Cardiac muscle cell (in vitro differentiated cells and primary cell): ENCODE data around the gene ZNF407. TPM values are rescaled to one million over a fixed set of nuclear protein-coding genes. Genes with fewer than 3 reads are reported as not detected.

ENCODE experiments used
- DNase-seq, 2 donors: peaks; one replicate each; pipeline versions ENCODE4 v3.0.0 to v3.0.0-alpha.2; 2010 to 2017; ENCODE audit warnings: low read depth in 1 of 2, low spot score in 1 of 2
- H3K27ac ChIP-seq: fragments of 200-600 bp; sonication (generic); 2 replicates; pipeline ENCODE4 v1.5.1; 2016
- H3K27me3 ChIP-seq: fragments of 200-600 bp; sonication (generic); 2 replicates; pipeline ENCODE4 v1.6.0; 2016; ENCODE audit warnings: control low read depth
- H3K36me3 ChIP-seq: fragments of 200-600 bp; sonication (generic); 2 replicates; pipeline ENCODE4 v1.5.1; 2016; ENCODE audit warnings: control low read depth
- H3K4me1 ChIP-seq: fragments of 200-600 bp; sonication (generic); 2 replicates; pipeline ENCODE4 v1.8.1; 2017; ENCODE audit warnings: low read depth, mild to moderate bottlenecking, mixed run types
- H3K4me3 ChIP-seq: fragments of 200-600 bp; sonication (generic); 2 replicates; pipeline ENCODE4 v1.5.1; 2016; ENCODE audit warnings: mild to moderate bottlenecking
- H3K9me3 ChIP-seq: fragments of 200-600 bp; sonication (generic); 2 replicates; pipeline ENCODE4 v1.5.1; 2017; ENCODE audit warnings: low read depth, mild to moderate bottlenecking, control low read depth
- CTCF ChIP-seq: IDR thresholded peaks from 2 replicates; pipeline ENCODE4 v1.5.1; 2012; ENCODE audit warnings: low read depth, mild to moderate bottlenecking, low read length
- polyA plus RNA-seq: library from polyadenylated mRNA; unstranded; fragments of >200 nt; fragmentation: Nextera tagmentation; extraction: Ambion mirVana; gene quantifications from 2 replicates; pipeline ENCODE4 v1.2.1, GENCODE V29; 2016
- total RNA-seq: library from RNA; depleted of rRNA; stranded (reverse); fragments of >200 nt; gene quantifications from 2 replicates; pipeline ENCODE4 v1.2.3, GENCODE V29; 2016

Gene ZNF407
- total and polyA plus RNA-seq, 2 experiments from 2014 or later = 4.6 to 8.0 TPM

GRCh38 chr18:74832999-74833398, 235.3 kb downstream of the ZNF407 start:
- H3K4me1 ChIP-seq = no peaks in the 10 kb centered on the region
- no peaks in the 10 kb centered on the region for H3K27me3 ChIP-seq
- TF ChIP-seq CTCF = no peak
- H3K27ac ChIP-seq = no peak overlapping the region
- no peaks in the 10 kb centered on the region for H3K9me3 ChIP-seq
- no peak for DNase-seq
- no peaks in the 10 kb centered on the region for H3K36me3 ChIP-seq
- H3K4me3 ChIP-seq = no peak overlapping the region

GRCh38 chr18:74834424-74835309, 237.0 kb downstream of the ZNF407 start:
- no peak for TF ChIP-seq CTCF

GRCh38 chr18:74836296-74837139, 238.8 kb downstream of the ZNF407 start:
- no peaks in the 10 kb centered on the region for H3K36me3 ChIP-seq
- no peaks in the 10 kb centered on the region for H3K9me3 ChIP-seq
- H3K4me3 ChIP-seq = no peak overlapping the region
- H3K4me1 ChIP-seq = no peaks in the 10 kb centered on the region
- peak; percentile 25 to 55 for DNase-seq
- no peak overlapping the region for H3K27ac ChIP-seq
- no peaks in the 10 kb centered on the region for H3K27me3 ChIP-seq
- TF ChIP-seq CTCF = no peak

More at GRCh38 chr18:74834424-74835309, 237.0 kb downstream of the ZNF407 start:
- Histone ChIP-seq H3K9me3 (no peaks in the 10 kb centered on the region), H3K4me3 (no peak overlapping the region), H3K27me3 (no peaks in the 10 kb centered on the region), H3K27ac (no peak overlapping the region), H3K36me3 (no peaks in the 10 kb centered on the region), H3K4me1 (no peaks in the 10 kb centered on the region)
- DNase-seq = no peak

GRCh38 chr18:74840492-74841167, 243.0 kb downstream of the ZNF407 start:
- H3K27me3 ChIP-seq = no peaks in the 10 kb centered on the region

More at GRCh38 chr18:74840492-74841167, 243.0 kb downstream of the ZNF407 start:
- no peak overlapping the region for H3K4me3 ChIP-seq
- H3K27ac ChIP-seq = no peak overlapping the region
- H3K4me1 ChIP-seq = no peaks in the 10 kb centered on the region
- no peaks in the 10 kb centered on the region for H3K9me3 ChIP-seq
- TF ChIP-seq CTCF = no peak
- no peaks in the 10 kb centered on the region for H3K36me3 ChIP-seq
- peak in 1 of 2 donors; percentile 16 for DNase-seq
